NCI-H2107 treated with DMSO at 0.1 percent for 48 hours (cell line): ENCODE measurements around the gene HNRNPA3.
"Not testable (repeated sequence)": the region's sequence is repeated elsewhere in the genome, so short reads cannot be mapped to it uniquely, and the experiment has no call there.

Experiments
- DNase-seq: peaks from one replicate; lab custom pipeline; 2025; ENCODE audit not compliant: unreplicated experiment; lab: John Stamatoyannopoulos, UW

The HNRNPA3 gene

DNA sequence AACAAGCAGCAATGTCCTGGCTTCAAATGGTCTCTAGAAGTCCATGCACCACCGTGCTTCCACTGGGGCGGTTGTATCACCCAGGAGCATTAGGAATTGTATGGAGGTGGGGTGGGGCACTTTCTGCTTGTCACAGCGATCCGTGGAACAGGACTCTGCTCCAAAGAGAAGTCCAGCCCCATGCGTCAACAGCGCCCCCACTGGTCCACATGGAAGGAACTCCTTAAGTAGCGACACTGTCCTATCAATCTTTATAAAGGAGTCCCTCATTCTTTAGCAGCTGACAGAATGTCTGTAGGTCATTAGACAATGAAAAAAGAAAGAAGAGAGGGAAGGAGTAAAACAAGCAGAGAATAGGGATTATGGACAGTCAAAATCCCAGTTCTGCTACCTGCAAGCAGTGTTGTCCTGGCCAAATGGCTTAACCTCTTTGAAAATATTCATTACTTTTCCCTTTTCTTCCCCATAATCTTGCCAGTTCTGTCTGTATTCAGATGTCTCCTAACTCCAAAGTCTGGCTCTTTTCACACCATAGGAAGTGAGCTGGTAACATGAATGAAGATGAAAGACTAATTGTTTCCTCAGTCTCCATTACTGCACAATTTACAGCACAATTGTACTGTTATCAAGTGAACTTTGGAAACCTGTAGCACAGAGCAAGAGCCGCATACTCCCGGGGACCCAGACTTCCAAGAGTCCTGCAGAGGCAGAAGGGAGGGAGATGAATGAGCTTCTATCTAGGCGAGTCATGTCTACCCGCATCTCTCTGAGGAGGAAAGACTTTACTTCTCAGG is 42.0 kb downstream of the HNRNPA3 start:
- no peak for DNase-seq

DNA sequence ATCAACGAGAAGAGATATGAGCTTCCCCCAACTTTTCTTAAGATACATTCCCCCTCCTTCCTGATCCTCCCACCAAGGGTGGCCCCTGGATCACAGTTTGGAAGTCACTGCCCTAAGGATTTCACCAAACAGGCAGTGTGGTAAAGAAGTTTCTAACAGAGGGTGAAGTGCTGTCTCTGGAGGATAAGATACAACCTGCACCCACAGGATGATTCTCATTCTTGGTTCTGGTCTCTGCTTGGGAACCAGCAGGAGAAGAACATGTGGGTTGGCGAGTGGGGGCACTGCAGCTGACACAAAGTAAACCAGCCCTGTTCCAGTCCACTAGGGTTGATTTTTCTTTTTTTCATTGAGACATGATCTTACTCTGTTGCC is 42.6 kb downstream of the HNRNPA3 start:
- DNase-seq = no peak

DNA sequence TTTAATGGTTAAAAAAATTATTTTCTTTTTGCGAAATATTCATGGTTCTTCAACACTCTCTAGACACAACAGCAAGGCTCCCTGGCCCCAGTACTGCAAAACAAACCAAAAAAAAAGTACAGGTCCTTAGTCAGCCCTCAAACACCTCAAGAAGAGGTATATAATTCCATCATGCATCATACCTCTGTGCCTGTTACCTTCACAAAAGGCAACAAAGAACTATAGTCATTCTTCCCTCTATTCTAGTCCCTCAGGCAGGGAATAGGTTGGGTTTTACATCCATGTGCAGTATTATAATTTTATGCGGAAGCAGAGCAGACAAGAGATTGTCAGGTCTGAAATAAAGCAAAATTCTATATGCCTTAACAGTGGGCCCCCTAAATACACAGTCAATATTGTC is 43.4 kb downstream of the HNRNPA3 start:
- DNase-seq = no peak

DNA sequence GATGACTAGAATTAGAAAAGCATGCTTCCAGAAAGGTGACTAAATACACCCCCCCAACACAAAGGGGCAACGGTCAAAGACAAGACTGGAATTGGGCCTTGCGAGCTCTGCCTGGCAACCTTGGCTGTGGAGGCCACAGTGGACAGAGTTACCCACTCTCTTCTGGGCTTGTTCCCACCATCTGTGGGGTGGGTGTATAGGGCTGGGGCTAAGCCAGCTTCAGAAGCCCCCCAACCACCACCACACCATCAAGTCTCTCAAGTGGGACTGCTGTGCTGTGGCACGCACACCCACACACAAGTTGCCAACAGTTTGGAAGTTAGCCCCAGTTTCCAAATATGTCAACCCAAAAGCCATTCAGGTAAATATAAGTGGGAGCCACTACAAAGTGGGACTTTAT is 44.1 kb downstream of the HNRNPA3 start:
- no peak for DNase-seq

DNA sequence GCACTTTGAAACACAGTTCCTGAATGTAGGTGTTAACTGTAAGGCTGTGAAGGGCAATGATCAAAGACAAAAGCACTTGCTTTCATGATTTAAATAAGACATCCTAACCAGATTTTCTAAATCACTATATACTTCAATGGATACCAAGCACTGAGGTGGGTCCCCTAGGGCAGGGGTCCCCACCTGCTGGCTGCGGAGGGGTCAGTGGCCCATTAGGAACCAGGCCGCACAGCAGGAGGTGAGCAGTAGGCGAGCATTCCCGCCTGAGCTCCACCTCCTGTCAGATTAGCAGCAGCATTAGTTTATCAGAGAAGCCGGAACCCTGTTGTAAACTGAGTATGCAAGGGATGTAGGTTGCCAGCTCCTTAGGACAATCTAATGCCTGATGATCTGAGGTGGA is 44.9 kb downstream of the HNRNPA3 start:
- no peak for DNase-seq

DNA sequence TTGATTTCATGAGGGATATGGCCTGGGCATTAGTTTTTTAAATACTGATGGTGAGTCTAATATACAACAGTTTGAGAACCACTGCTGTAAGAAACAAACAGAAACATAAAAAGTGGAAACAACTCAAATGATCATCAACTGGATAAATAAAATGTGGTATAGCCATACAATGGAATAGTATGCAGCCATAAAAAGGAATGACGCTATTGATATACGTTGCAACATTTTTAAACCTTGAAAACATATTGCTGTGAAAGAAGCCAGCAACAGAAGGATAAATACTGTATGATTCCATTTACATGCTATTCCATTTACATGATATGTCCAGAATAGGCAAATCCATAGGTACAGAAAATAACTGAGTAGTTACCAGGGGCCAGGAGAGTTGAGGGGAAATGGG is 45.5 kb downstream of the HNRNPA3 start:
- no peak for DNase-seq

DNA sequence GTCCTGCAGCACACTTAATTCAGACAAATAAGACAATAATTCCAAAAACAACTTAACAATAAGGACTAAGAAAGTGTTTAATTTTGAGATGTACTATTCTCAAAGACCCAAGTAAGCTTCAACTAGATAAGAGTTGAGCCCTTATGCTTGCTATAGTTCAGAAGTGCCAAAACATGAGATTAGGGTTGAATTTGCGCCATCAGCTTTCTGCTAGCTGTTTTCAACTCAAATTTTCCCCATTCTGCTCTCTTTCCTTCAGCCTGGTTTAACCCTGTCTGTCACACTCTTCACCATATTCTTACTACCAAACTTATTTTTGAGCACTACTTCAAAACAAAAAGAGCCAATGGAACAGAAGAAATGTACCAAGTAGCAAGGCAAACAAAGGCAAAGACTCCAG is 47.8 kb downstream of the HNRNPA3 start:
- no peak for DNase-seq

DNA sequence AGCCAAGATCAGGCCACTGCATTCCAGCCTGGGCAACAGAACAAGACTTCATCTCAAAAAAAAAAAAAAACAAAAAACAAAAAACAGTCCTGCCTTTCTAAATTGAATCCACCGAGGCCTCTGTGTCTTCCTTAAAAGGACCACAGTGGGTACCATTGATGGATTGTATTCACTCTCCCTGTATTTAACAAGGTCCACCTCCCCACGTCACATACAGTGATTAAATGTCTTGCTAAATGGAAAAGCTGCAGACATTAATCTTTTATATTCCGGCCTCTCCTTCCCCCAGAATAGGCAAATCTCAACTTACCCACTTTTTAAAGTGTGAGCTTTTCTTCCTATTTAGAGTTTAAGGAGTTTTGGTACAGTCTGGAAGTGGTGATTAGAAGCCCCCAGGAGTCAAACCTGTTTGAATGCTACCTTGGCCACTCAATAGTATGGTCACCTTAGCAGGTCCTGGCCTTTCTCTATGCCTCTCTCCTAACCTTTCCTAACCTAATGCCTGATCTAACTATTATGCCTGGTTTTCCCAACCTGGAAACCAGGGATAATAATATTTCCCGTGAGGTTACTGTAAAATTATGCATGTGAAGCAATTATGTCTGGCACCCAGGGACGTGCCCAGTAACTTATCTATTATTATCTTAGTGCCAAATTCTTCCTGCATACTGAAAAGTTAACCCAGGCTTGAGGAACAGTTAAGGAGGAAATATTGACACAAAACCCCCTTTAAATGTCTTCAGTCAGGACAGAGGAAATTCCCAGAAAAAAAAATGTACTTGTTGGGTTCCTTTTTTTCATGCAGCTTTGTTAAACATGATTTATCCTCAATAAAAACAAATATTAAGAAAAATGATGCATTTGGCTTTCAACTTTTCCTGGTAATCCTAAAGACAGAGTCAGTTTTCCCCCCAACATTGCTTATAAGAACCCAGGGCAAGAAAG is 48.8 kb downstream of the HNRNPA3 start:
- DNase-seq = no peak

DNA sequence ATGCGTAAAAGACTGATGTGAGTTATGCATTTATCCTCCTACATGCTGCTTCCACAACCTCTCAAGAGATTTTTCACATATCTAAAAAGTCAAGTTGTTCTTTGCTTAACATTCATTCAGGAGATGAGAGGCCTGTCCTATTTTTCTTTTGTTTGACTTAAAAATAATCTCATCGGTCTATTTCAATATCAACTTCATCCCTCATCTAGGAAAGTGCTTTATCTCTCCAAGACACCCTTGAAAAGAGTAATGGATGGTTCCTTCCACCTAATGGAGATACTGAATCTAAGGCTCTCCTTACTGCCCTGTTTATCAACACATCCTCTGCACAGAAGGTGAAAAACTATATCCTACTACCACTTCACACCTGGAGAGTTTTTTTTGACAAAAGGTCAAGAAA is 49.5 kb downstream of the HNRNPA3 start:
- DNase-seq = peak; percentile 14

DNA sequence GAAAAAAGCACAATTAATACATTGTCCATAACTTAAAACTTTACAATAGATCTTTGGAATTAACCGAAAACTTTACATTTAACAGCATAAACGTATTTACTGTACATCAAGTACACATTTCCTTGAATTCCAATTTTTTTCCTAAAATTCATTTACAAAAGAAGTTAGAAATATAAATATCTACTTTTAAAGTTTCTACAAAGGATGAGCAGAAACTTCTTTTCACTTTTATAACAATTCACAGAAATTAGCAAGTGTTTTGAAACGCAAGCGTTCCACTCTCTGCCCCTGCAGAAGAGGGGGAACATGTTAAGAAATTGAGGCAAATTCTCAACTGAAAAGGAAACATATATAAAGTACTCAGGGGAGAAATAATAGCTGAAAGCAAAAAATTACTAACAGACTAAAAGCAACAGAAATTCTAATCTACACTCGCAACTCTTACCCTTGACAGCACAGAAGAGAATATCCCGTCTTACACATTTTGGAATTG is 50.4 kb downstream of the HNRNPA3 start:
- DNase-seq = no peak

DNA sequence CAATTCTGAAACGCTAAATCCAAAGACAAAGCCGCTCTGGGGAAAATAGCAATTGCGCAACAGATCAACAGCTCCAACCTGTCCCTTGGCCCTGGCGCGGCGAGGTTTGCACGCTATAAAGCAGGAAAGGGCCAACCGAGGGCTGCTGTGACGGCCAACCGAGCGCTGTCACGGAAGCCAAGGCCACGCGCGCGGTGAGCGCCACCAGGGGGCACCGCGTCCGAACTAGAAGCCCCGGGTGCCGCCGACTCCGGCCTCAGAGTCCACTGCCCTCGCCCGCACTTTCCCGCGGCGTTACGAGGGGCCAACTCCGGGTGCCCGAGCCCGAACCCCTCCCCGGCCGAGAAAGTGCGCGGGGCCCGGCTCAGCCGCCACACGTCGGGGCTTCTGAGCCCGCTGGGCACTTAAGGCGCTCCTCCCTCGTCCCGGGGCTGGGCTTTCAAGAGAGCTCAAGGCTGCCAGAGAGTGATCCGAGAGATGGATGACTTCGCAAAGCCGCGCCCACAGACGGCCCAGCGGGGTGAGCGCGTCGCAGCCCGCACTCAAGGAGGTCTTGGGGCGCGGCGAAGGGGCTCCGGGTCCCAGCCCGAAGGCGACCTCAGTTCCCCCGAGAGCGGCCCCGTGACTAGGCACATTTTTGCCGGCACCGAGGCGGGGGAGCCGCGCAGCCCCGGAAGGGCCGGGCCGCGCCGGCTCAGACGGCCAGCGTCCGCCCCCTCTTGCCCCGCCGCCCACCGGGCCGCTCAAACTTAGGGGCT is 51.0 kb downstream of the HNRNPA3 start:
- DNase-seq = peak; percentile 83

DNA sequence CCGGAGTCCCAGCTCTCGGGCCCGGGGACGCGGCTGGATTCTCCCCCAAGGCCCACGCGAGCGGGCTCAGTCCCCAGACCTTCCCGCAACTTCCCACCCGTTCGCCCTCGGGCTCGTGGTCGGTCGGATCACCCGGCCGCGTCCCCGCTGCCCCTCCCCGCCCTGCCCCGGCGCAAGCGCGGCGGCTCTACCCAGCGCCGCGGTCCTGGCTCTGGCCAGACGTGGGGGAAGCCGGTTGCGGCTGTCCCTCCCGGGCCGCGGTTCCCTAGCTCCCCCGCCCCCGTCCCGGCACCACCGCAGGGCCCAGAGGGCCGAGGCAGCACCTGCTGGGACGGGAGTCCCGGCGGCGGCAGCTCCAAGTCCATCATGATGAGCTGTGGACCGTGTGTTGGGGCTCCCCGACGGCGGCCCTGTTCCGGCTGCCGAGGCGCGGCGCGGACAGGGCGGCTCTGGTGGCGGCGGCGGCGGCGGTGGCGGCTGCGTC is 51.7 kb downstream of the HNRNPA3 start:
- DNase-seq = no peak

DNA sequence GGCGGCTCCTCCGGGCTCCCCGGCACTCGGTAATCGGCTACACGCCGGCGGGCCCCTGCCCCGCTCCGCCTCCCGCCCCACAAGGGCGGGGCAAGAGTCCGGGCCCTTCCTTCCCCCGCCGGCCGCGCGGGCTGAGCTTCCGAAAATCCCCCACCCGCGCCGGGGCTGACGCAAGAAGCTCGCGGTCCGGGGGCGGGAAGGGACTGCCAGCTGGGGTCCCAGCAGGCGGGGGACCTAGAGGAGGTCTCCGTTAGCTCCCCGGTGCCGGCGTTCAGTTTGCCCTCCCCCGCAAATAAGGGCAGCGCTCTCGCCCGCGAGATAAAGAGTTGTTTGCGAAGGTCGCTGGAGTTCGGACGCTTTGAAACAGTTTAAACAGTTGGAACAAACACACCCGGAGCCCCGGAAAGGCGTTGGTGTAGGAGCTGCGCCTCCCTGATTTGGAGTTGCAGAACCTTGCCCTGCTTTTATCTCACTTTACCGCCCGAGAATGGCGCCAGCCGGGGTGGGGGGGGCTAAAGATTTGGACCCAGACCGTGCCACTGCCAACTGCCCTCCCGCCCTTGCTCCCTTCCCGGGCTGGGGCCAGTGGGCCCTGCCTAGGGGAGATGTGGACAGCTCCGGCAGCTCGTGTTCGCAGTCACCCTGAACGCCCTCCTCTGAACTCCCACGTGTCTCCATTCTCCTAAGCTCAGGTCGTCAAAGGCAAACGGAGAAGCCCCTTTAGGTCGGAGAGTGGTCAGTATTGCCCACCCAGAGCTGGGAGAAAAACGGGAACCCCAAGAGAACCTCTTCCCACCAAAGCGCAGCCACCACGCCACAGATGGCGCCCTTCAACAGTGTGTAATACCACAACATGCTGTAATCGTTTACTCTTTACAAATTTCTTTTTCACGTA is 52.3 kb downstream of the HNRNPA3 start, which contains the start of gene NFE2L2:
NFE2L2 (minus strand) TSS at position 35 of the 895 bp plus-strand sequence. CDS start 151 bp downstream, outside the sequence.
- DNase-seq = peak; percentile 71

DNA sequence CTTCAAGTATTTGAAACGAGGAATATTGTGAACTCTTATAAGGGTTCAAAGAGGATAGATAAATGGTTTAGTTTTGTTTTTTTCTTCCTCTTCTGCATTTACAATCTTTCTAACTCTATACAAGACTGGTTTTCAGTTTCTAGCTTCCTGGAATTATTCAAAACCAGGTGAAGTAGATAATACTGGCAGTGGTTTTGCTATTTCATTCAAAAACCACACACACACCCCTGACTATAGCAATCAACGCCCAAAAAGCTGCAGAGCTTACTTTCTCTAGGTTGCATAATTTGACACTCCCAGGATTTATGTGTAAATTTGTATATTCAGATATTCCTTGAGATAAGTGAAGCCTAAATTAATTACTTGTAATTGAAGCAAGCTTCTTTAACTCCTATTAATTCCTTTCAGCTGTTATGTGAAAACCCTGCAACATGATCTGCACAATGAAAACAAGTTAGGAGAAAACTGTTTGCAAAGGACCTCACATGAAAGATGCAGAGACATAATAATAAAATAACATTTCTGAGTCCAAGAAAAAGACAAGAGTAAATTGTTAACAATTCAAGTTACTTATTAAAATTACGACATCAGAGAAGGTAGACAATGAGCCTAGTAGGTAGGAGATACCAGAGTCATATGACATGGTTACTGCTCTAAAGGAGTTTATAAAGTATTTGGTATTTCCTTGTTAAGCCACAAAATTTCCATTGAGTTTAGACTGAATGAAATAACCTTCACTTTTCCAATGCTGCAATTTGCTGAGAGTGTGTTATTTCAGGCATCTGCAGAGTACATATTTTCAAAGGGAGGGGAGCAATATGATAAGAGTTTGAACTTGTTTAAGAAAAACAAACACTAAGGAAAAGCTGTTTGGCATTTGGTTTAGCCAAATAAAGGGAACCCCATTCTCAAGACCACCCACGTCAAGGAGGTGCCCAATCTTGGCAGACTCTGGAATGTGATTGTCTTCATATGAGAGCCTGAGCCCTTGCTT is 53.5 kb downstream of the HNRNPA3 start:
- DNase-seq = no peak

DNA sequence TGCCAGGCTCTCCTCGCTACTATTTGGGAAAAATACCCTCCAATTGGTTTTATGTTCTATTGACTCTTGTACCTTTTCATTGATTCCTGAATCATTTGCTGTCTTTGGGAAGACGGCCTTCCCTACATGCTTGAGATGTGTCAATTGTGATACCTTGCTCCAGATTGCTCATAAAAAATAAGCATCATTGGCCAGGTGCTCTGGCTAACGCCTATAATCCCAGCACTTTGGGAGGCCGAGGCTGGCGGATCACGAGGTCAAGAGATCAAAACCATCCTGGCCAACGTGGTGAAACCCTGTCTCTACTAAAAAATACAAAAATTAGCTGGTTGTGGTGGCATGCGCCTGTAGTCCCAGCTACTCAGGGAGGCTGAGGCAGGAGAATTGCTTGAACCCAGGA is 54.4 kb downstream of the HNRNPA3 start:
- not testable (repeated sequence) for DNase-seq

DNA sequence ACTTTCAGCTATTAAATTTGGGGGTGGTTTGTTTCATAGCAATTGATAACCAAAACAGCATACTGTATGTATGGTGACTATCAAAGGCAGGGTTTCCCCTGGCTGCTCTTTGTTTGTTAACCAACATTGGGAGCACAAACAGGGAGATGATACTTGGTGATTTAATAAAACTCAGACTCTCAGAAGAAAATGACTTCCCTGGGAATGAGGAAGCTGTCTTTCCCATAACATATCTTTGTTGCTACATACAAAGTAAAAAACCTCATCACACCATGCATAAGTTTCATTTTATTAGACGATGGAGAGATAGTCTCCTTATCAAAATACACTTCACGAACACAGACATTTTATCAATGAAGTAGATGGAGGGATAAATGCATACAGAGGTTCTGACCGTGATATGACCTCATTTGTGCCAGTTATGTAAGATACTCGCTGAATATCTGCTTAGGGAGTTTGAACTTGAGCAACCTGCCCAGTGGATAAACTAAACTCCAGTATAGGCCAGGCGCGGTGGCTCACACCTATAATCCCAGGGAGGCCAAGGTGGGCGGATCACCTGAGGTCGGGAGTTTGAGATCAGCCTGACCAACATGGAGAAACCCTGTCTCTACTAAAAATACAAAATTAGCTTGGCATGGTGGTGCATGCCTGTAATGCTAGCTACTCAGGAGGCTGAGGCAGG is 55.7 kb downstream of the HNRNPA3 start:
- no peak for DNase-seq

DNA sequence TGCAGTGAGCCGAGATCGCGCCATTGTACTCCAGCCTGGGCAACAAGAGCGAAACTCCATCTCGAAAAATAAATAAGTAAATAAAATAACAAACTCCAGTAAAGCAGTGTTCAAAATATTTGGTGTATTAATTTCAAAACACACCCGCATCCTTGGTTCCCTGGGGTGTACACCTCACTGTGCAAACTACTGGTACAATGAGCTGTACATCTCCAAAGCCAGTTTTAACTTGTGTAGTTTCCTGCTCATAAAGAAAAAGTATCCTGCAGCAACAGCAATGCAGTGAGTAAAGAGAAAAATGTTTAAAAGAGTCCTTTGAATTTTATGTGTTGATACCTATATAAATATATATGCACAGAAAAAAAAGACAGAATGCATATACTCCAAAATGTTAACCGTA is 56.3 kb downstream of the HNRNPA3 start:
- no peak for DNase-seq

DNA sequence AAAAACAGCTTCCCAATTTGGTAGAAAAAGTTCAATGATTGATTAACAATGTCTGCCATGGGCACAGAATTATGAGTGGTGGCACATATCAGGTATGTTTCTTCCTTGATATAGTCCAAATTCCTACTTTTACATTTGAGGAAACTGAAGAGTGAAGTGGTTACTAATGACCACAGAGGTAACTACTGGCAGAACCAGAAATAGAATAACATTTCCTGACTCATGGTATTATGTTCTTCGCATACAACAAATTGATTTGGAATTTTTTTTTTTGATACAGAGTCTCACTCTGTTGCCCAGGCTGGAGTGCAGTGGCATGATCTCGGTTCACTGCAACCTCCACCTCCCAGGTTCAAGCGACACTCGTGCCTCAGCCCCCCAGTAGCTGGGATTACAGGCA is 57.9 kb downstream of the HNRNPA3 start:
- no peak for DNase-seq
